HG03442 (cell line): ENCODE data around the gene SNX8.

ENCODE experiments used
- ATAC-seq: cut with Tn5 transposase; IDR thresholded peaks from one replicate; pipeline ENCODE4 v1.9.1; 2021; ENCODE audit warnings: mild to moderate bottlenecking, moderate library complexity; ENCODE audit not compliant: unreplicated experiment

The SNX8 gene

DNA sequence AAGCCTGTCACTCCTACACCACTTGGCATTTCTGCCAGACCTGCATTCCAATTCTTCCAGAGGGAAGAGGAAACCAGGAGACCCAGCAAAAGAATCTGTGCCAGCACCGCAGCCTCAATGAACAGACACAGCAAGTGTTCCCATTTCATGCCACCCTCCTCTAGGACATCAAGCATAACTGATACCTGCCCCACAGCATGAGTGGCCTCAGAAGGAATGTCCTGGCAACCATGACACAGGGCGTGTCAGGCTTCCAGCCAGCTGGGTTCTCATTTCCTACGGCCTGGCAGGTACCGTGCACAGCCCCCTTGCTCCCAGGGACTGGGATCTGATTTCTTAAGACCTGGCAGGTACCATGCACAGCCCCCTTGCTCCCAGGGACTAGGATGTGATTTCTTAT lies 89.3 kb downstream of the SNX8 start:
- no peak for ATAC-seq

- ATAC-seq: no peak
These were observed 89.7 kb downstream of the SNX8 start for GRCh38 chr7:2224491-2224928.

DNA sequence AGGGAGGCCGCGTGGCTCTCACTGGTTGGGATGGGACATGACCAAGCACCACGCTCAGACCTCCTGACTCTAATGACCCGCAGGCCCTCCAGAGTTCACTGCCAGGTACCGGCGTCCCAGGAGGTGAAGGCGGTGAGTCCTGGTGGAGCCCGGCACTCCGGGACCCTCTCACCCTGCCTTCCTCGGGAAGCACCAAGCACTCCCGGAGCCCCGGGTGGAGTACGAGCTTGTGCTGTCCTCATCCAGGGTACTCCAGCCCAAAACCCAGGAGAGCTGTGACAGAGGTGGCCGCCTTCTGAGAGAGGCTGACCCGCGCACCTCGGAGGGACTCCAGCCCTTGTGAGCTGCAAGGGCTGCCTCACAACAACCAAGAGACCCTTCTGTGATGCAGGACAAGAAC lies 90.9 kb downstream of the SNX8 start:
- ATAC-seq: no peak

DNA sequence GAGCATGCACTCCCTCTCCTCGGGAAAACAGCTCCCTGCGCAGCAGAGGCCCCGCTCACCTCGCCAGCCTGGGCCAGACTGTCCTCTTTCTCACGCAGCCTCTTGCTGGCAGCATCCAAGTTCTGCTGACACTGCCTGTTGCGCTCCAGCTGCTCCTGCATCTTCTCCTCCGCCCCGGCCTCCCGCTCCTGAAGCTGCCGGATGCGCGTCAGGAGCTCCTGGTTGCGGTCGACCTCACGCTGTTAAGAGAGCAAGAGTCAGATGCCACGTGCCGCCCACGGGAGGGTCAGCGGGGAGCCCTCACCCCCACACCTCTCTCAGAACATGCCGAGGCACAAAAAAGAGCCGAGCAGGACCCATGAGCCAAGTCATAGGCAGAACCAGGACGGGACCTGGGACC lies 91.7 kb downstream of the SNX8 start:
- ATAC-seq: no peak

DNA sequence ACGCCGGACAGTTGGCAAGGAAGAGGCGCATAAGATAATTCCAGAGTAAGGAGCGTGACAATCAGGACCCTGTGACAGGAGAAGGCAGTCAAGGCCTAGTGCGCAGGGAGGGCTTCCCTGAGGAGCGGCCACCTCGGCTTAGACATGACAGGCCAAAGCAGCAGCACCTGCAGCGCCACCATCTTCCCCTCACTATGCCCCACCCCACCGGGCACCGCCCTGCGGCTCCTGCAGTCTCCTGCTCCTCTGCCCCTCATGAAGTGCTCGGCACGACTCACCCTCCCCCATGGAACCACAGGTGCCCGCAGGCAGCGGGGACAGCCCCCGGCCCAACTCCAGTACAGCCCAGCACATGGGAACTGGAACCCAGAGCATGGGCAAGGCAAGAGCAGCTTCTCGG lies 93.3 kb downstream of the SNX8 start:
- no peak for ATAC-seq

DNA sequence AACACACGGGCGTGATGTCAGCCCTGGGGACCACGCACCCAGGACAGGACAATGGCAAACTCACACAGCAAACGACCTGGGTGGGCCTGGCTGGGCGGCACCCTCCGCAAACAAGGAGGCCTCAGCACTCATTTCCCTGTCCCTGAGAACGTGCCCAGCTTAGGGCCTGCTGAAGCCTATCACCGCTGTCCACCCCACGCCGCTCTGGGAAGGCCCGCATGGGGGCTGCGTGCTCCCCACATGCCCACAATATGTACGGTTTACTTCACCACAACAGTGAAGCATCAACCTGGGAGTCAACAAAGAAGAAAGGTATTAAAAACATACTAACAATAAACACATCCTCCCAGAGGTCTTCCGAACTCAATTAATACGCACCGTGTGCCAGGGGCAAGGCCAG lies 93.7 kb downstream of the SNX8 start:
- ATAC-seq: no peak

GRCh38 chr7:2220030-2220429 lies 94.2 kb downstream of the SNX8 start:
- no peak for ATAC-seq

DNA sequence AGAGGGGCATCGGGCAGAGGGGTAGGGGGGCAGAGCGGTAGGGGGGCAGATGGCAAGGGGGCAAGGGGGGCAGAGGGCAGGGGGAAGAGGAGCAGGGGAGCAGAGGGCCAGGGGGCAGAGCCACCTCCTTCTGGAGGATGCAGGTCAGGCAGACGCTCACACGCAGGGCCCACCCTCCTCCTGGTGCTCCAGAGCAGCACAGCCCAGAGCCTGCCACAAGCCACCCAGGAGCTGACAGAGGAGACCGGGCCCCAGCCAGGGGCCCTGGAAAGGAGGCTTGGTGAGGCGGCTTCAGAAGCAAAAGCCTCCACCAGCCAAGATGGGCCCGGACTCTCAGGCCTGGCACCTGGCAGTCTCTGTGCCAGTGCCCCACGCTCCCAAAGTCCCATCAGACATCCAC lies 94.6 kb downstream of the SNX8 start:
- no peak for ATAC-seq

DNA sequence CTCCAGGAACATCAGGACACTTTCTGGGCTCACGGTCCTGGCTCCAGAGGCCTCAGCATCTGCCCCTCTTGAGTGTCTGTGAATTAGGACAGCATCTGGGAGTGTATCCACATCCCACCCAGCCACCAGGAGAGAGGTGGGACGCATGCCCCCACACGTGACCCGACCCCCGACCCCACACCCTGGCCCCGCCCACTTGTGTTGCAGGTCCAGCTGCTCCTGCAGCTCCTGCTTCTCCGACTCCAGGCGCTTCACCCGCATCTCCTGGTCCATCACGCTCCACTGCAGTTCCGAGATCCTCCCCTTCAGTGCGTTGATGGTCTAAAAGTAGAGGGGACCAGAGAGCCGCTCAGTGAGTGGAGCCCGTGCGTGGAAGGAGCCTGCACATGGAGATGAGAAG lies 95.1 kb downstream of the SNX8 start:
- ATAC-seq: no peak

- ATAC-seq: no peak
These were observed 95.8 kb downstream of the SNX8 start for GRCh38 chr7:2218444-2218785.

DNA sequence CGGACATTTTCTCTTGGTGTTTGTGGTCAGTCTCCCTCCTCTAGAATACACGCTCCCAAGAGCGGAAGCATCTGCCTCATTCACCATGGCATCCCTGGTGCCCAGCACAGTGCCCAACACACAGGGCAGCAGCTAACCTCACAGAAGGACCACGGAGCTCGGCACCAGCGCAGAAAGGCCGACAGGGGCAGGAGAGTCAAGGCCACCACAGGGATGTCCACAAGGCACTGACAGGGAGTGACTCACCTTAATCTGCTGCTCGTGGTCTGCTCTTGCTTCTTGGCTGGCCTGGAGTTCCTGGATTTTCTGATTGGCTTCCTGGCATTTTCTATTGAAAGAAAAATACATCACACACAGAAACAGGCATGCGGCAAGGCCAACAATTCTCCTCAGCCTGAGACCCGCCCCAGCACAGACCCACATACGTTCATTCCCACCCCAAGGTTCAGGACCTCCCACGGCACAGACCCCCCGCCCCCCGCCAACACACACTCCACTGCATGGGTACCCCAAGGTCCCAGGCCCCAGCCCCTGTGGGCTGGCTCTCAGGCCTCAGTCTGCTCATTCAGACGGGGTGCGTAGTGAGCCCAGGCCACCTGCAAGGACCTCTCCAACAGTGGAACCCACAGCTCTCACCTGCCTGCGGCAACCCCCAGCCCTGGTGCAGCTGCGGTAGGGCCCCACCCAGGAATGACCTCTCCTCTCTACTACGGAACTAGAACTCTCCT lies 96.4 kb downstream of the SNX8 start:
- ATAC-seq: no peak

DNA sequence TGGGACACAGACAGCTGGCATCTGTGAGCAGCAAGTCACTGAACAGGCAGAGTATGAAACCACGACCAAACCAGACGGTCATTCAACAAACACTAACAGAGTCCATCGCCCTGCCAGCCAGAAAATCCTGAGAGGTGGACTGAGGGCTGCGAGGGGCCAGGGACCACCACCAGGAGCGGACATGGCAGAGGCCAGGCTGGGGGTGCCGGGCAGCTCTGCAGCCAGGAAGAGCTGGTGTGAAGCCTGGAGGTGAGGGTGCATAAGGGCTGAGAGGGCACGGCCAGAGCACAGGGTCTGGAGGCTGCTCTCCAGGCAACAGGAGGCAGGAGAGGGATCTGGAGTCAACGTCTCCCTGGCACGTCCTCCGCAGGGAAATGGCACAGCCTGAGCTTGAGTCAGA lies 97.0 kb downstream of the SNX8 start:
- no peak for ATAC-seq

DNA sequence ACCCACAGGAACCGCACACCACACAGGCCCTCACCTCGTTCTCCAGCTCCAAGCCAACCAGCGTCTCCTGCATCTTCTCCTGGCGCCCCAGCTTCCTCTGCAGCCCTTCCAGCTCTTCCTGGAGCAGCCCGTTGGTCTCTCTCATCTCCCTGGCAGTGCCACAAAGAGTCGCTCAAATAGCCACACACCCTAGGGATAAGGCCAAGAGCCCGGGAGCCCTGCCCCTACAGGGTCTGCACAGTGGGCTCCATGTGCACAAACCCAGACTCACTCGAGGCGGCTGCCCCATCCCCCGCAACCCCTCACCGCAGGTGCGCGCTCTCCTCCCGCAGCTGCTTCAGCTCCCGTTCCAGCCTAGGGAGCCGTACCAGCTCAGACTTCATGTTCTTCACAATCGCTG lies 98.4 kb downstream of the SNX8 start:
- ATAC-seq: no peak

- ATAC-seq: no peak
These were observed 99.6 kb downstream of the SNX8 start for GRCh38 chr7:2214636-2215035.

- no peak for ATAC-seq
These were observed 100.6 kb downstream of the SNX8 start for GRCh38 chr7:2213551-2214215.

GRCh38 chr7:2212906-2213305 lies 101.3 kb downstream of the SNX8 start:
- no peak for ATAC-seq

DNA sequence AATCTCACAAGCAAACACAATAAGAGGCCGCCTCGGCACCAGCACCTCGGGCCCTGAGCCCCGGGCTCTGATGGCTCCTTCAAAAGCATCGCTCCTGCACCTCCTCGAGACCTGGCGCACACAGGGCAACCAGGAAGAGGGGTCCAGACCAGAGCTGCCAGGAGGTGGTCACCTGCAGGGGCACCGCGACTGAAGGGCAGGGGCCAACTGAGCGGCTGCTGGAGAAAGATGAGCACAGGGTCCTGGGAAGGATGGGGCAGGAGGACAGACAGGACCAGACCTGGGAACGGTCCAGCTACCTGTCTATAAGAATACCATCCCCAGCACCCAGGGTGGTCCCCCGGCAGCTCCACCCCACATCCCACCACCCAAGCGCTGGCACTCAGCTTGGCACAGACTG lies 102.3 kb downstream of the SNX8 start:
- no peak for ATAC-seq

GRCh38 chr7:2211259-2211880 lies 102.9 kb downstream of the SNX8 start:
- no peak for ATAC-seq

DNA sequence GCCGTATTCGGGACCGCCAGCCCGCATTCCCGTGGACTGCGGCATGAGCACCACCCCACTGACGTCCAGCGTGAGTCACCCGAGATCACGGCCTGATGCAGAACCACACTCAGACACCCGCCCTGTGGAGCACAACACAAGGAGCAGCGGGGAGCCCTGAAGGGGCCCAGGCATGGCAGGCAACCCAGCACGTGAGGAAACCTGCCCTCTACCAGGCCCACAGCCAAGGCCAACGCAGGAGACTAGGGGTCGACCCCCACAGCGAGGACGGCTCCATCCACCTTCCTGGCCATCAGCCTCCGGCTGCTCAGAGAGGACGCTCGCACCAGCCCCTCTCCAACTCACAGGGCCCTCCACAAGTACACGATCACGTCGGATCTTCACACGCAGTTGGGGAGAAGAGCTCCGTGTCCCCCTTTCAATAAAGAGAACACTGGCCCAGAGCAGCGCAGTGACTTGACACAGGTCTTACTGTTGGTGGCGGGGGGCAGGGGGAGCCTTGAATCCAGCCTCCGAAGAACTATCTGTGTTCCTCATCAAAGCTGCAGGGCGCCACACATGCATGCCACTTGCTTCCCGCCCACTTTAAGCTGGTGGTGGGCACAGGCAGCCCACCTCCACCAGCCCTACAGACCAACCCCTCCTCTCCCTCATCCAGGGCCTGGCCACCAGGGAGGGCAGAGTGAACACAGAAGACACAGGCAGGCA lies 103.5 kb downstream of the SNX8 start:
- ATAC-seq: no peak

GRCh38 chr7:2209961-2210323 lies 104.3 kb downstream of the SNX8 start:
- ATAC-seq: peak; percentile 11

- peak; percentile 47 for ATAC-seq
These were observed 104.9 kb downstream of the SNX8 start for GRCh38 chr7:2209146-2209960.
